ENCODE results near the gene TMEM138. TPM values are rescaled to one million over a fixed set of nuclear protein-coding genes. Genes with fewer than 3 reads are reported as not detected.

Gene TMEM138
- total and polyA plus RNA-seq, 2 of the 13 experiments (the other 11 are each of a cell fraction or from before 2014, with no cell fraction given), result 43.5 to 61.0 TPM

DNA sequence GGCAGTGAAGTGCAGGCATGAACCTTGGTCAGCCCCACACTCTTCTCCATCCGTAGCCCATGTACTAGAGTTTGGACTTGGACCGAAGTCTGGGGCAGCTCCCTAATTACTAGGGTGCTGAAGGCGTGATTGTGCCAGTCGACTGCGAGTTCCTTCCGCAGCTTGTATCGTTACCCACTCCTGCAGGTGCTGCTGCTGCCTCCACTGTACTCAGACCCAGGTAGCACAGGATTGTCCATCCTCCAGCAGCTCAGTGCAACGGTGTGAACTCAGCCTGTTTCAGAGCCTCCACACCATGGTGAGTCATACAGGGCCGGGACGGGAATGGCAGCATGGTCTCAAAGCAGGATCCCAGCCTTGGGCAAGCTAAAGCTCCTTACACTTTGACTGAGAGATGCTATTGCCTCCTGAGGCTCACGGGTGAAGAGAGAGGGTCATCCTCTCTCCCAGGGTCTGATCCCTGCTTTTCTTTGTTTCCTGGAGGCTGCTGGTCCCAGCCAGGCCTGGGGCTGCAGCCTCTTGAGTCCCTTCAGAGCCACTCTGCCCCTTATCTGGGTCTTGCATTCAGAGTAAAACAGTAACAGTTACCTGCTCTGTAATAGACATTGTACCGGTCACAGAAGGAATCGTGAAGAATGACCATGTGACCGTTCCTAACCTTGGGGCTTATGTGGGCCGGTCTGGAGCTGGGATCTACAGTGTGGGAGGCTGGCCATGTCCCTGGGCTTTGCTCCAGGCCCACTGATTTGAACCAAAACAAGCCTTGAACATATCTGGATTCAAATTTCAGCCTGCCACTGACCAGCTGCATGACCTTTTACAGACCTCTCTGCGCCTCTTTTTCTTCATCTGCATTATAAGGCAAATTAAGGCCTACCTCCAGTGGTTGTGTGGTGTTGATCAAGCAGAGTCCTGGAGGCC lies 27.5 kb upstream of the TMEM138 start (continued):
- TF ChIP-seq, protein P1, sequence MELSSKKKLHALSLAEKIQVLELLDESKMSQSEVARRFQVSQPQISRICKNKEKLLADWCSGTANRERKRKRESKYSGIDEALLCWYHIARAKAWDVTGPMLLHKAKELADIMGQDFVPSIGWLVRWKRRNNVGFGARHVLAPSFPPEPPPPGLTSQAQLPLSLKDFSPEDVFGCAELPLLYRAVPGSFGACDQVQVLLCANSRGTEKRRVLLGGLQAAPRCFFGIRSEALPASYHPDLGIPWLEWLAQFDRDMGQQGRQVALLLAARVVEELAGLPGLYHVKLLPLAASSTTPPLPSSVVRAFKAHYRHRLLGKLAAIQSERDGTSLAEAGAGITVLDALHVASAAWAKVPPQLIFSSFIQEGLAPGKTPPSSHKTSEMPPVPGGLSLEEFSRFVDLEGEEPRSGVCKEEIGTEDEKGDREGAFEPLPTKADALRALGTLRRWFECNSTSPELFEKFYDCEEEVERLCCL (CRISPR knock-in tag; IDR thresholded peaks at IDR 0.05; ENCODE audit: borderline replicate concordance), result 0 out of 2 replicates have a peak, but pooled peaks have one; percentile 49
- peak; percentile 53; the same call in 1 of the 2 replicates for TF ChIP-seq GFI1 (CRISPR knock-in tag; IDR thresholded peaks at IDR 0.05; ENCODE audit: borderline replicate concordance)
- TF ChIP-seq RORA (CRISPR knock-in tag; IDR thresholded peaks at IDR 0.05), result no peak; the same call in 1 of the 2 replicates
- TF ChIP-seq ZNF7 (CRISPR knock-in tag; IDR thresholded peaks at IDR 0.05), result no peak
- TF ChIP-seq ZNF644 (CRISPR knock-in tag; IDR thresholded peaks at IDR 0.05; ENCODE audit: low read depth), result peak; percentile 44
- TF ChIP-seq ZNF713 (CRISPR knock-in tag; IDR thresholded peaks at IDR 0.05), result no peak
- TF ChIP-seq ZNF567 (CRISPR knock-in tag; IDR thresholded peaks at IDR 0.05; ENCODE audit: borderline replicate concordance), result no peak
- TF ChIP-seq REL (CRISPR knock-in tag; conservative IDR thresholded peaks at IDR 0.05), result no peak
- no peak; the same call in 1 of the 2 replicates for TF ChIP-seq KDM5B (CRISPR knock-in tag; IDR thresholded peaks at IDR 0.05; ENCODE audit: borderline replicate concordance)
- no peak for TF ChIP-seq ZNF33A (CRISPR knock-in tag; IDR thresholded peaks at IDR 0.05; ENCODE audit: borderline replicate concordance)
- peak; percentile 33; the same call in 1 of the 2 replicates for TF ChIP-seq ZNF598 (CRISPR knock-in tag; IDR thresholded peaks at IDR 0.05; ENCODE audit: borderline replicate concordance)
- TF ChIP-seq SRY (CRISPR knock-in tag; IDR thresholded peaks at IDR 0.05), result peak; percentile 78
- TF ChIP-seq SETDB1 (CRISPR knock-in tag; IDR thresholded peaks at IDR 0.05; ENCODE audit: borderline replicate concordance), result no peak
- TF ChIP-seq, protein P2, sequence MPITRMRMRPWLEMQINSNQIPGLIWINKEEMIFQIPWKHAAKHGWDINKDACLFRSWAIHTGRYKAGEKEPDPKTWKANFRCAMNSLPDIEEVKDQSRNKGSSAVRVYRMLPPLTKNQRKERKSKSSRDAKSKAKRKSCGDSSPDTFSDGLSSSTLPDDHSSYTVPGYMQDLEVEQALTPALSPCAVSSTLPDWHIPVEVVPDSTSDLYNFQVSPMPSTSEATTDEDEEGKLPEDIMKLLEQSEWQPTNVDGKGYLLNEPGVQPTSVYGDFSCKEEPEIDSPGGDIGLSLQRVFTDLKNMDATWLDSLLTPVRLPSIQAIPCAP (CRISPR knock-in tag; IDR thresholded peaks at IDR 0.05; ENCODE audit: low read depth), result no peak
- peak; percentile 67; the same call in 1 of the 2 replicates for TF ChIP-seq ZZZ3 (CRISPR knock-in tag; IDR thresholded peaks at IDR 0.05; ENCODE audit: borderline replicate concordance)
- TF ChIP-seq, protein P3, sequence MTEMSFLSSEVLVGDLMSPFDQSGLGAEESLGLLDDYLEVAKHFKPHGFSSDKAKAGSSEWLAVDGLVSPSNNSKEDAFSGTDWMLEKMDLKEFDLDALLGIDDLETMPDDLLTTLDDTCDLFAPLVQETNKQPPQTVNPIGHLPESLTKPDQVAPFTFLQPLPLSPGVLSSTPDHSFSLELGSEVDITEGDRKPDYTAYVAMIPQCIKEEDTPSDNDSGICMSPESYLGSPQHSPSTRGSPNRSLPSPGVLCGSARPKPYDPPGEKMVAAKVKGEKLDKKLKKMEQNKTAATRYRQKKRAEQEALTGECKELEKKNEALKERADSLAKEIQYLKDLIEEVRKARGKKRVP (CRISPR knock-in tag; IDR thresholded peaks at IDR 0.05), result no peak
- peak; percentile 24; the same call in 1 of the 2 replicates for TF ChIP-seq ZNF629 (CRISPR knock-in tag; conservative IDR thresholded peaks at IDR 0.05)
- no peak for TF ChIP-seq XBP1 (CRISPR knock-in tag; IDR thresholded peaks at IDR 0.05)
- no peak for TF ChIP-seq FOXP1 (IDR thresholded peaks at IDR 0.05)
- 0 out of 2 replicates have a peak, but pooled peaks have one; percentile 31 for TF ChIP-seq FOXP1 (CRISPR knock-in tag; IDR thresholded peaks at IDR 0.05)
- TF ChIP-seq, protein P4, sequence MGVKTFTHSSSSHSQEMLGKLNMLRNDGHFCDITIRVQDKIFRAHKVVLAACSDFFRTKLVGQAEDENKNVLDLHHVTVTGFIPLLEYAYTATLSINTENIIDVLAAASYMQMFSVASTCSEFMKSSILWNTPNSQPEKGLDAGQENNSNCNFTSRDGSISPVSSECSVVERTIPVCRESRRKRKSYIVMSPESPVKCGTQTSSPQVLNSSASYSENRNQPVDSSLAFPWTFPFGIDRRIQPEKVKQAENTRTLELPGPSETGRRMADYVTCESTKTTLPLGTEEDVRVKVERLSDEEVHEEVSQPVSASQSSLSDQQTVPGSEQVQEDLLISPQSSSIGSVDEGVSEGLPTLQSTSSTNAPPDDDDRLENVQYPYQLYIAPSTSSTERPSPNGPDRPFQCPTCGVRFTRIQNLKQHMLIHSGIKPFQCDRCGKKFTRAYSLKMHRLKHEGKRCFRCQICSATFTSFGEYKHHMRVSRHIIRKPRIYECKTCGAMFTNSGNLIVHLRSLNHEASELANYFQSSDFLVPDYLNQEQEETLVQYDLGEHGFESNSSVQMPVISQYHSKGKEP (CRISPR knock-in tag; IDR thresholded peaks at IDR 0.05), result no peak
